Right atrium auricular region (tissue), 2 donors: Measurements from ENCODE around the gene KLHDC3. TPM values are rescaled to one million over a fixed set of nuclear protein-coding genes. Genes with fewer than 3 reads are reported as not detected.

Source experiments
- DNase-seq: peaks from one replicate; pipeline ENCODE4 v3.0.0-alpha.2; 2019; ENCODE audit warnings: low spot score
- H3K27ac ChIP-seq, 2 donors: fragments of 200-600 bp; sonication (generic); 1 replicate in 1 of 2; 2 replicates in 1 of 2; pipeline ENCODE4 v1.5.1; 2016 to 2019
- H3K27me3 ChIP-seq, 2 donors: fragments of 200-600 bp; sonication (generic); one replicate each; pipeline versions ENCODE4 v1.5.1 to v1.6.0; 2017 to 2019
- H3K36me3 ChIP-seq: fragments of 200-600 bp; sonication (generic); one replicate; pipeline ENCODE4 v1.5.1; 2016
- H3K4me1 ChIP-seq, 2 donors: fragments of 200-600 bp; sonication (generic); one replicate each; pipeline versions ENCODE4 v1.5.1 to v1.6.0; 2017 to 2019
- H3K4me3 ChIP-seq, 2 donors: fragments of 200-600 bp; sonication (generic); 1 replicate in 1 of 2; 2 replicates in 1 of 2; pipeline ENCODE4 v1.5.1; 2017 to 2019; ENCODE audit warnings: mild to moderate bottlenecking in 1 of 2, moderate library complexity in 1 of 2
- H3K9me3 ChIP-seq, 2 donors: fragments of 200-600 bp; sonication (generic); one replicate each; pipeline ENCODE4 v1.5.1; 2019
- CTCF ChIP-seq, 2 donors: fragments of 200-600 bp; sonication (generic); IDR thresholded peaks; one replicate each; pipeline ENCODE4 v1.5.1; 2019; ENCODE audit warnings: antibody characterized with exemption in 2 of 2
- total RNA-seq, 2 donors: library from RNA; depleted of rRNA; stranded (reverse); fragments of >200 nt; gene quantifications; one replicate each; pipeline ENCODE4 v1.1.0, GENCODE V29; 2016

Gene KLHDC3
- total RNA-seq, 2 donors from 2014 or later = 122 to 153 TPM

GRCh38 chr6:43060034-43060754, 46.1 kb downstream of the KLHDC3 start:
- peaks cover 47% of the 10 kb centered on the region for H3K36me3 ChIP-seq
- H3K27ac ChIP-seq = peak overlapping the region; percentile 94 to 95
- H3K9me3 ChIP-seq = no peaks in the 10 kb centered on the region
- H3K4me1 ChIP-seq = peaks cover 0 to 46% of the 10 kb centered on the region in 2 donors
- DNase-seq = no peak
- no peaks in the 10 kb centered on the region for H3K27me3 ChIP-seq
- no peak for TF ChIP-seq CTCF (IDR thresholded peaks at IDR 0.05)
- H3K4me3 ChIP-seq = peak overlapping the region; percentile 95 to 98

GRCh38 chr6:43060755-43061633, 46.9 kb downstream of the KLHDC3 start:
- H3K9me3 ChIP-seq = no peaks in the 10 kb centered on the region
- H3K4me3 ChIP-seq = peak overlapping the region in 1 of 2 donors; percentile 95
- no peak for TF ChIP-seq CTCF (IDR thresholded peaks at IDR 0.05)
- H3K36me3 ChIP-seq = peaks cover 48% of the 10 kb centered on the region
- H3K4me1 ChIP-seq = peaks cover 0 to 46% of the 10 kb centered on the region in 2 donors
- H3K27me3 ChIP-seq = no peaks in the 10 kb centered on the region
- DNase-seq = no peak
- peak overlapping the region; percentile 94 to 95 for H3K27ac ChIP-seq

- Histone ChIP-seq H3K9me3 (no peaks in the 10 kb centered on the region), H3K4me1 (peaks cover 0 to 46% of the 10 kb centered on the region in 2 donors), H3K36me3 (peaks cover 49% of the 10 kb centered on the region), H3K27ac (peak overlapping the region; percentile 35 to 95), H3K4me3 (no peak overlapping the region), H3K27me3 (no peaks in the 10 kb centered on the region)
- no peak for TF ChIP-seq CTCF (IDR thresholded peaks at IDR 0.05)
- DNase-seq = no peak
Measured at GRCh38 chr6:43061861-43062260, 47.8 kb downstream of the KLHDC3 start.

GRCh38 chr6:43062818-43063217, 48.8 kb downstream of the KLHDC3 start:
- Histone ChIP-seq H3K4me1 (peaks cover 0 to 41% of the 10 kb centered on the region in 2 donors), H3K36me3 (peaks cover 41% of the 10 kb centered on the region), H3K27me3 (no peaks in the 10 kb centered on the region), H3K27ac (peak overlapping the region in 1 of 2 donors; percentile 95), H3K4me3 (no peak overlapping the region), H3K9me3 (no peaks in the 10 kb centered on the region)
- no peak for TF ChIP-seq CTCF (IDR thresholded peaks at IDR 0.05)
- DNase-seq = no peak

- Histone ChIP-seq H3K9me3 (no peaks in the 10 kb centered on the region), H3K27ac (no peak overlapping the region), H3K4me1 (no peaks in the 10 kb centered on the region), H3K4me3 (no peak overlapping the region), H3K27me3 (no peaks in the 10 kb centered on the region), H3K36me3 (peaks cover 54% of the 10 kb centered on the region)
- no peak for DNase-seq
- TF ChIP-seq CTCF (IDR thresholded peaks at IDR 0.05) = peak in 1 of 2 donors; percentile 55
Measured at GRCh38 chr6:43070028-43070632, 56.1 kb downstream of the KLHDC3 start.

Other genes starting within 250 kb of the KLHDC3 start
- gene BICRAL, start 232.2 kb upstream of the KLHDC3 start, total RNA-seq = 10 to 100 TPM in 1 of 2 donors, 1 to 10 TPM in 1; 9.6 to 14.1 TPM
- 10 to 100 TPM; 63.3 to 66.7 TPM for gene RPL7L1, start 134.6 kb upstream of the KLHDC3 start, total RNA-seq
- gene PTCRA, start 98.2 kb upstream of the KLHDC3 start, total RNA-seq = 1 to 10 TPM in 1 of 2 donors, not detected in 1; 1.6 TPM
- gene CNPY3, start 84.8 kb upstream of the KLHDC3 start, total RNA-seq = 10 to 100 TPM; 22.0 to 26.5 TPM
- gene GNMT, start 53.5 kb upstream of the KLHDC3 start, total RNA-seq = 1 to 10 TPM; 3.3 to 4.1 TPM
- 10 to 100 TPM; 11.7 to 16.7 TPM for gene PEX6, start 35.1 kb upstream of the KLHDC3 start, total RNA-seq
- gene PPP2R5D, start 29.7 kb upstream of the KLHDC3 start, total RNA-seq = 10 to 100 TPM; 32.8 to 41.1 TPM
- 10 to 100 TPM; 29.6 to 50.3 TPM for gene MEA1, start 303 bp upstream of the KLHDC3 start, total RNA-seq
- 10 to 100 TPM; 29.0 to 40.6 TPM for gene RRP36, start 7.4 kb downstream of the KLHDC3 start, total RNA-seq
- gene CUL7, start 39.6 kb downstream of the KLHDC3 start, total RNA-seq = 1 to 10 TPM; 6.5 to 9.0 TPM
- gene MRPL2, start 45.2 kb downstream of the KLHDC3 start, total RNA-seq = 10 to 100 TPM; 37.0 to 41.0 TPM
- 10 to 100 TPM; 22.5 to 46.5 TPM for gene KLC4, start 45.4 kb downstream of the KLHDC3 start, total RNA-seq
- gene PTK7, start 62.1 kb downstream of the KLHDC3 start, total RNA-seq = 10 to 100 TPM in 1 of 2 donors, 1 to 10 TPM in 1; 4.5 to 12.7 TPM
- gene SRF, start 157.0 kb downstream of the KLHDC3 start, total RNA-seq = 100 to 1,000 TPM in 1 of 2 donors, 10 to 100 TPM in 1; 59.4 to 116 TPM
- gene CUL9, start 167.9 kb downstream of the KLHDC3 start, total RNA-seq = 10 to 100 TPM; 11.0 to 16.8 TPM
- 10 to 100 TPM; 38.4 to 63.9 TPM for gene DNPH1, start 215.2 kb downstream of the KLHDC3 start, total RNA-seq
- gene TTBK1, start 229.2 kb downstream of the KLHDC3 start, total RNA-seq = under 1 TPM; 0.12 to 0.15 TPM